Placental epithelial cell (primary cell): ENCODE measurements around the gene TH. TPM values are rescaled to one million over a fixed set of nuclear protein-coding genes. Genes with fewer than 3 reads are reported as not detected.
A peak's percentile ranks its signal among the peaks of the same experiment; 100 is the strongest.

ENCODE experiments used
- small RNA-seq: library from RNA; depleted of rRNA; stranded (forward); fragments of <200 nt; gene quantifications from one replicate; pipeline ENCODE3, GENCODE V24; 2012
- total RNA-seq: library from RNA; depleted of rRNA; stranded (reverse); fragments of >200 nt; gene quantifications from 2 replicates; pipeline ENCODE4 v1.2.3, GENCODE V29; 2012

Gene TH
- 41.6 and 341 TPM in 2 replicates for total RNA-seq

GRCh38 chr11:2171591-2172003 lies at the start of gene TH:
Gene TH (minus strand): TSS chr11:2171815. CDS start chr11:2171786, 29 bp downstream.

GRCh38 chr11:2160736-2161259 lies 10.8 kb downstream of the TH start, which contains the start of gene INS:
Gene INS (minus strand): TSS chr11:2161209. CDS start chr11:2160971, 238 bp downstream.

GRCh38 chr11:2139123-2139521 lies 32.5 kb downstream of the TH start, which contains the start of gene IGF2:
Gene IGF2 (minus strand): TSS chr11:2139389. CDS start chr11:2135523, 3,866 bp downstream.

Small RNA genes within 50 kb of the gene (small RNA-seq; reads per million reads assigned to genes)
- gene MIR4686 (not detected), gene MIR483 (727 reads per million, percentile 99 among the genes with 10 or more reads in this experiment)

Other genes starting within 250 kb of the TH start
- gene MRPL23, start 224.5 kb downstream of the TH start, total RNA-seq, result 62.0 and 91.0 TPM in 2 replicates
- gene H19, start 174.0 kb downstream of the TH start, total RNA-seq, result 9,156 and 32,797 TPM in 2 replicates
- gene IGF2, start 32.4 kb downstream of the TH start, total RNA-seq, result 2,734 and 9,662 TPM in 2 replicates
- gene INS, start 10.6 kb downstream of the TH start, total RNA-seq, result 1.6 TPM in 1 of 2 replicates, not detected in the other
- 0.87 and 6.7 TPM in 2 replicates for gene ASCL2, start 98.8 kb upstream of the TH start, total RNA-seq
- under 0.01 TPM in 1 of 2 replicates, not detected in the other for gene C11orf21, start 130.1 kb upstream of the TH start, total RNA-seq
- gene TSPAN32, start 130.2 kb upstream of the TH start, total RNA-seq, result not detected in 2 replicates
- gene CD81, start 205.5 kb upstream of the TH start, total RNA-seq, result 190 and 198 TPM in 2 replicates
- gene TSSC4, start 228.9 kb upstream of the TH start, total RNA-seq, result 36.5 and 60.1 TPM in 2 replicates